Kidney glomerular epithelial cell (primary cell): ENCODE results near the gene TRAPPC6A.
"Not testable (repeated sequence)": the region's sequence is repeated elsewhere in the genome, so short reads cannot be mapped to it uniquely, and the experiment has no call there.

ENCODE experiments used
- DNase-seq: peaks from one replicate; lab custom pipeline; 2025; lab: John Stamatoyannopoulos, UW

The TRAPPC6A gene

DNA sequence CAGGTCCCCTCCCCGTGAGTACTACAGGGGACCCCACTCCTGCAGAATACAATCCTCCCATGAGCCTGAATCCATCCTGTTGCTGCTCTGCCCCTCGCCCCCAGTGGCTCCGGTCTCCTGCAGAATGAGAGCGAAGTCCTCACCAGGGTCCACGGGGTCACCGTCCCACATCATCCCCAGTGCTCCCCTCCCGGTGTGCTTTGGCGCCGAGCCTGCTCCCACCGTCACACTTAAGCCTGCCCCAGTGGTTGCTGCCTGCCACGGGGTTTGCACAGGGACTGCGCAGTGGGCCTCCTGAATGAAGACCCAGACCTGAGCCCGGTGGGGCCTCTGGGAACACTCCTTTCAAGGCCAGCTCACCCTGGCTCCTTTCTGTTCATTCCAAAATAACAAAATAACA is 47.8 kb downstream of the TRAPPC6A start:
- no peak for DNase-seq

DNA sequence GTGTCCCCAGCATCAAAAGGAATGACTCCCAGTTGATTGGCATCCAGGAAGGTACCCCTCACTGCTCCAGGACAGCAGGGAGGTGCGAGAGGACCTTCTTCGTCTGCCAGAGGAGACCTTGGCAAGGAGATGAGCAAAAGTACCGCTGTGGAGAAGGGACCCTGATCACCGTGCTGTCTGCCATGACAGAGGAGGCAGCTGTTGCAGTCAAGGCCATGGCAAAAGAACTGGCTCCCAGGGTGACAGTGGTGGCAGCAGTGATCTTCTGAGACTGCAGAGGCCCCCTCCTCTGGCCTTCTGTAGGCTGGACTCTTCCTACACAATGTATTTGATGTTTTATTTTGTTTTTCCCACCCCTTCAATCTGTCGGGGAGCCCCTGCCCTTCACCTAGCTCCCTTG is 49.2 kb downstream of the TRAPPC6A start:
- no peak for DNase-seq

DNA sequence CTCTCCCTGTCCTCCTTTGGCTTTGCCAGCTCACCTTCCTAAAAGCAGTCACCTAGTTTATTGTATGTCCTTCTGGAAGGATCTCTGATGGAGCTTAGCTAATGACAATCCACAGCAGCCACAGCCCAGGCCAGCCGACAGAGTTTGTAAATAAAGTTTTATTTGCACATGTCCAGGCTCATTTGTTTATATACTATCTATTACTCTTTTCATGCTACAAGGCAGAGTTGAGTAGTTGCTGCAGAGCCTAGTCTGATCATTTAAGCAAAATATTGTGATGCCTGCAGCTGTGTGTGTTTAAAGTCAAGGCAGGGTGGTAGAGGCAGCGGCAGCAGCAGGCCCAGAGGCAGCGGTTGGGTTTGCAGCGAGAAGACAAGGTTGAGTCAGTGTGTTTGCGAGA is 49.9 kb downstream of the TRAPPC6A start:
- no peak for DNase-seq

DNA sequence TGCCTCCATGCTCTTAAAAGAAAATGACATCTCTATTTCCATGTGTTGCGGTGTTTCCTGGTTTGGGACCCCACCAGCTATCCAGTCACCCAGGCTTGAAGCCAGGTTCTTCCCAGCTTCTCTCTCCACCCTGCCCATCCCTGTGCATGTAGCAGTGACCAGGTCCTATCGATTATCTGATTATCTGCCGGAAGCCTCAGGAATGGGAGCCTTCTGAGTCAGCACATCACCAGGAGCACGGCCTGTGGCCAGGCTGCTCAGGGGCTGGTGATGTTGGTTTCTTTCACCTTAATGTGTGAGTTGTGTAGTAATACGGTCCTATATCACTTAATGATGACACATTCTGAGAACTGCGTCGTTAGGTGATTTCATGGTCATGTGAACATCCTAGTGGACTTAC is 51.4 kb downstream of the TRAPPC6A start:
- no peak for DNase-seq

DNA sequence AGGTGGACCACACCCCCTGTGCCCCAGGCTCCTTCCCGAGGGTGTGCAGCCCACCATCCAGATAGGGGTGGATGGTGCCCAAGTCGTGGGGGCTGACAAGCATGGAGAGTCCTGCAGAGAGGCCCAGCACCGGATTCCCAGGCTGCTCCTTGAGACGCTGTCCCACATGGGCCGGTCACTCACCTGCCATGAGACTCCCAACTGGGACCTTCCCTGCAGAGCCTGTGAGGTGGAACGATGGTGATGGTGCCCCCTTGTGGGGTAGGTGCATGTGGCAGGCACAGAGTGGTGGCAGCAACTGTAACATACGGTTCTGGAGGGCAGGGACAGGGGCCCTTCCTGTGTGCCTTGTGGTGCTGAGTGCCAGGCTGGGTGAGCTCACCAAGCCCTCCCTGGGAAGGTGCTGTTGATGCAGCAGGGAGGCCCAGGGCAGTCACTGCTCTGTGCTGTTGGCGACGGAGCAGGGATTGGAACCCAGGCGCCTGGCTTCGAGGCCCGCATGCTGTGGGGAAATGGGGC is 52.0 kb downstream of the TRAPPC6A start:
- peak; percentile 39 for DNase-seq

DNA sequence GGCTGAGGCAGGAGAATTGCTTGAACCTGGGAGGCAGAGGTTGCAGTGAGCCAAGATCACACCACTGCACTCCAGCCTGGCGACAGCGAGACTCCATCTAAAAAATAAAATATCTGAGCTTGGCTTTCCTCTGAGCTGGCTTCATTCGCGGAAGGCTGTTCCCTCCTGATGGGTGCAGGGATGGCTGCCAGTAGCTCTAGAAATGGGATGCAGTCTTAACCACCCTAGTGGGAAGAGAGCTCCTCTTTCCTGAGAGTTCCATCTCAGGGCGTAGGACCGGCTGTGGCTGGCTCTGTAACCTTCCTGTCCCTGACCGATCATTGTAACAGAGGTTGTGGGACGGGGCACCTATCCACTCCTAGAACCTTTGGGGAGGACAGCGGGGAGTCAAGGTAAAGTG is 52.7 kb downstream of the TRAPPC6A start:
- no peak for DNase-seq

DNA sequence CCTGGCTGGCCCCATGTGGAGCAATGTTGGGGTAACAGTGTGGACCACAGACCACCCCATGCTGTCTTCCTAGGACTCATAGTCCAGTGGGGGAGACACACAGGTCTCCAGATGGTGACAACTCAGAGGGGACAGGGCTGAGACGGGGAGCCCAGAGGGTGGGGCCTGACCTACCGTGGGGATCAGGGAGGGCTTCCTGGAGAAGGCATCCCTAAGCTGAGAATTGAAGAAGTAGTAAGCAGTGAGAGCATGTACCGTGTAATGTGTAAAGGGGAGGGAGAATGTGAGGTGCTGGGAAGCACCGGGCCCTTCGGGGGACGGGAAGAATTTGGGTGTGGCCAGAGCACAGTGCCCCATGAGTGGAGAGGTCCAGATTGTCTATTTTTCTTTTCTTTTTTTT is 54.0 kb downstream of the TRAPPC6A start:
- no peak for DNase-seq

DNA sequence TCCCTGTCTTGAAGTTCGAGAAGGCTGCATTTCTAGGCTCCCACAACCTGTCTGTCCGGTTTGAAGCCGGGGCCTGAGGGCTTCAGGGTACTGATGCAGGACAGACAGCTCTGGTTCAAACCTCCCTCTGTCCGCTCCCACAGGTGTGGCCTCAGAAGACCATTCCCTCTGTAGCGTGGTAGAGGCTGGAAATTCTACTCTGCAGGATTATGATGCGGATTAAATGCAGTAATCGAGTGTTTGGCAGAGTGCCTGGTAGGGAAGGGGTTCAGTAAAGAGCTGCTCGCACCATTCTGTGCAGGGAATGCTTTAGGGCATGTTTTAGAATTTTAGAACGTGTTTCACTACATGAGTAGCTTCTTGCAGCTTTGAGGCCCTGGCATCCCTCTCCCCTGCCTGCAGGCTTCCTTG is 54.6 kb downstream of the TRAPPC6A start:
- no peak for DNase-seq

DNA sequence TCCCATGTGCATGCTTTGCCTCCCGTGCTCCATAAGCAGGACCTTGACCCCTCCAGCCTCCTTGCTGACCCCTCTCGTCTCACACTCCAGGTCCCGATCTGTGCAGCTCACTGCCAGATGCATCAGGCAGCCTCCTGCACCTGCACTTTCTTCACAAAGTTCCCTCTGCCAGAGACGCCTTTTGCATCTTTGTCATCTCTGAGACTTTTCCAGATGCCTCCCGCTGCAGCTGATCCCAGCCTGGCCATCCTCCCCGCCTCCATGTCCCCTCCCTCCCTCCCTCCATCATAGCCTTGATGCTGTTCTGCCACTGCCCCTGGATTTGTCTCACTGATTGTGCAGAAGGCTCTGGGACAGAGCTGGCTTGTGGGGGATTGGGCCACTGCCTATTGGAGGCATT is 55.2 kb downstream of the TRAPPC6A start:
- no peak for DNase-seq

DNA sequence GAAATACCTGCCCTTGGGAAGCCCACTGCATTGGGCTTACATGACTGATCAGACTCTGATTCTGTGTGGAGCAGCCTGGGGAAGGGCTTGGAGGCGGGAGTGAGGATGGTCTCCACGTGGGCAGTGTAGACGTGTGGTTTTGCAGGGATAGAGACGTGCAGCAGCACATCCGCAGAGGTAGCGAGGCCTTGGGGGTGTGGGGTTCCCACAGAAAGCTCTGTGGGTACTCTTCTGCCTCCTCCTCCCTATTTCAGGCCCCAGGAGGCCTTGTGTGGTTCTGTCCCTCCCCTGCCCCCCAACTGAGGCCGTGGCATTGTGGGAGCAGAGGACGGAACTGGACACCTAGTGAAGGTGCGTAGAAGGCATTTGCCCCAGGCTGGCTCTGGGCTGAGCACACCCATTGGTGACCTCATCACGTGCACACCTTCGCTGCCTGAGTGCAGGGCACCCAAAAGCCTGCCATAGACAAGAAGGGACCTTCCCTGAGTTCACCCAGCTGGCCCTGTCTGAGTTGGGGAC is 56.2 kb downstream of the TRAPPC6A start:
- no peak for DNase-seq

DNA sequence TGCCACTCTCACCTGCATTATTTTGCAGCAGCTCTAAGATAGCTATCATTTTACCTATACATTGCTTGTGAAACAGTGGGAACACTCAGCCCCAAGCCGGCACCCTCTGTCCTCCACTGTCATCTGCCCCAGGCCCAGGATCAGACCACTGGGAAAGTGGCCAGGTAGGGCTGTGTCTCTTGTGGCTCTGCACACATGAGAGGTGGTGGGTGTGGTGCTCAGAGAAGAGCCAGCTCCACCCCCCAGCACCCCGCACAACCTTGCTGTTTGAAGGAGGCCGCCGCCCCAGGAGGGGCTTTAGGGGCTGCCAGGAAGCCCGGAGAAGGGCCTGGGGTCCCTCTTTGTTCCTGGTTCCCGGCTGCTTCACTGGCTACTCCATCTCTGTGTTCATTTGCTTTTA is 58.5 kb downstream of the TRAPPC6A start:
- DNase-seq: no peak

DNA sequence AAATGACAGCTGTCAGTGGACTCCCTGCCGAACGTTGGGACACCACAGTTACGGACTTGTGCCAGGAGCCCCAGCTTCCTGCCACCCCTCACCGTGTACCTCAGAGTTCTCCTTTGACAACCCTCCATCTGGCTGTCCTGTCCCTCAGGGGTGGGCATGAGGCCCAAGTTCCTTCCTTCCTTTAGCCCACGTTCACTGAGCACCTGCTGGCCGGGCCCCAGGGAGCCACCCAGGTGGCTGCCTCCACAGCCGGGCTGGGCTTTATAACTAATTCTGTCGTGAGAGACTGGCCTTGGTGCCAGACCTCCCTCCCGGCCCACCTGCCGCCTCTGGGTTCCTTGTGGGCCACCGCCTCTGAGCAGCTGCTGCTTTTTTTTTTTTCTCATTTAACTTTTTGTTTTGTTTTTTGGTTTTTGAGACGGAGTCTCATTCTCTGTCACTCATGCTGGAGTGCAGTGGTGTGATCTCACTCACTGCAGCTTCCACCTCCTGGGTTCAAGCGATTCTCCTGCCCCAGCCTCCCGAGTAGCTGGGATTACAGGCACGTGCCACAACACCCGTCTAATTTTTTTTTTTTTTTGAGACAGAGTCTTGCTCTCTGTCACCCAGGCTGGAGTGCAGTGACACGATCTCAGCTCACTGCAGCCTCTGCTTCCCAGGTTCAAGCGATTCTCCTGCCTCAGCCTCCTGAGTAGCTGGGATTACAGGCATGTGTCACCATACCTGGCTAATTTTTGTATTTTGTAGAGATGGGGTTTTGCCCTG is 59.3 kb downstream of the TRAPPC6A start:
- DNase-seq: not testable (repeated sequence)

DNA sequence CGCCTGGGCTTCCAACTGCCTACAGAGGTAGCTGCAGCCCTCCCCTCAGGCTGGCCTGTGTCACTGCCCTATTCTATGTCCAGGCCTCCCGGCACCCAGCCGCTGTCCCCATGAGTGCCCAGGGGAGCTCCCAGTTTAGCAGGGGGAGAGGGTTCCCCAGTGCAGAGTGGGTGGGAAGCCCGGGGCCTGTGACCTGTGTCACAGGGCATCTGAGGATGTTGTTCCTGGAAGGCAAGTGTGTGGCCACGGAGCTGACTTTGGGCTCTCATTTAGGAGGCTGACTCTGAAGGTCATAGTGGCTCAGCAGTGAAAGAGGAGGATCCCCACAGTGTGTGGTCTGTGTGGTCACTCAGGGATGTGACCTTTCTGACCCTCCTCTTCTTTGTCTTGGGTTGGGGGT is 59.9 kb downstream of the TRAPPC6A start:
- no peak for DNase-seq

DNA sequence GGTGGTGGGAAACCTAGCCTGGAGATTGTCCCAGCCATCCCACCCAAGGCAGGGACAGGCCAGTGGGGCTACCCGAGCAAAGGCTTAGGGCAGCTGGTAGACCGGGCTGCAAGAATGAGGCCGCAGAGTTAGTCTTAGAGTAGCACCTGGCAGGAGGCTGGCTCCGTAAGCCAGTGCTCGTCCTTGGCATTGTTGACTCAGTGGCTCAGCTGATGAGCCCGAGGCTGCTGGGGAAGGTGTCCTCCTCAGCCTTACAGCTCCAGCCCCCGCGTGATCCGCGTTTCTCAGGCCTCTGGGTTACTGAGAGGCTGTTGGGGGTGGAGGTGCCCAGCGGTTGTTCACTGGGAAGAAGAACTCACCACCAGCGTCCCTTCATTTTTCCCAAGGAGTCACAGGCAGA is 60.4 kb downstream of the TRAPPC6A start:
- no peak for DNase-seq

DNA sequence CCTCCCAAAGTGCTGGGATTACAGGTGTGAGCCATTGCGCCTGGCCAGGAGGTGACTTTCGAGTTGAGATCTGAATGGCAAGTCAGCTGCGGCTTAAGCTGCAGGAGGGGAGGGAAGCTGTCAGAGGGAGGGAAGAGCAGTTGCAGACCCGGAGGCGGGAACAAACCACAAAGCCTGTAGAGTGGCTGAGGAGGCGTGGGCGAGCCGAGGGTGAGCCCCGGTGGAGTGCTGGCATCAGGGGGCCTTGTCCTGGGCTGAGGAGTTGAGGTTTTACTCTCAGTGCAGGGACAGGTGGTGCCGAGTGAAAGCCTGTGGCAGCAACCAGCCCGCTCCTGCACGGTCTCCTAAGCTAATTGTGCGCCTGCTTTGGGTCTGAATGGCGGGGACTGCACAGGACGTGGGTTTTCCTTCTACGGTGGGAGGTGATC is 60.9 kb downstream of the TRAPPC6A start:
- no peak for DNase-seq

DNA sequence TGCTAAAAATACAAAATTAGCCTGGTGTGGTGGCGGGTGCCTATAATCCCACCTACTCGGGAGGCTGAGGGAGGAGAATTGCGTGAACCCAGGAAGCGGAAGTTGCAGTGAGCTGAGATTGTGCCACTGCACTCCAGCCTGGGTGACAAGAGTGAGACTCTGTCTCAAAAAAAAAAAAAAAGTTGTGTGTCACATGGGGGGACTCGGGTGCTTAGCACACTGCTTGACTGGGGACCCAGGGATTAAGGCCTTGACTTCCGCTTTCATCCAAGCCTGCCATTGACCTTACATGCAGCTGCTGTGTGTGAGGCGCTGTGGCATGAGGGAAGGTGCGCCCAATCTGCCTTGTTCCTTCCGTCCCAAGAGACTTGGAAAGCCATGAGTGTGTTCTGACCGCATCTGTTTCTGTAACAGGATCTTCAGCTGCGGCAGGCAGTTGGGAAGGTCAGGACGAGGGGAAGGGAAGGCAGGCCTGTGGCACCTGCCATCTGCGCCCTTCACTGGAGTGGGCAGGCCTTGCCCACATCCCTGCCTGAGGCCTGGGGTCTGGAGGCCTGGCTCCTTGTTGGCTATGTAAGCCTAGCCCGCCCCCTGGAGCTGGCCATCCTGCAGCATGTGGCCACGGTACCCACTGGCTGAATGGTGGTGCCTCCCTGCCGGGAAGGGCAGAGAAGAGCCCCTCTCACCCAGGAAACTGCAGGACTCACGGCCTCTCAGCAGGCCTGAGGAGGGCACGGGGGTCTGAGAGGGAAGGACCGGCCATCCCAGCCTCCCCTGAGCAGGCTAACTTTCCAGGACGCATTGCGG is 62.0 kb downstream of the TRAPPC6A start:
- DNase-seq: no peak

DNA sequence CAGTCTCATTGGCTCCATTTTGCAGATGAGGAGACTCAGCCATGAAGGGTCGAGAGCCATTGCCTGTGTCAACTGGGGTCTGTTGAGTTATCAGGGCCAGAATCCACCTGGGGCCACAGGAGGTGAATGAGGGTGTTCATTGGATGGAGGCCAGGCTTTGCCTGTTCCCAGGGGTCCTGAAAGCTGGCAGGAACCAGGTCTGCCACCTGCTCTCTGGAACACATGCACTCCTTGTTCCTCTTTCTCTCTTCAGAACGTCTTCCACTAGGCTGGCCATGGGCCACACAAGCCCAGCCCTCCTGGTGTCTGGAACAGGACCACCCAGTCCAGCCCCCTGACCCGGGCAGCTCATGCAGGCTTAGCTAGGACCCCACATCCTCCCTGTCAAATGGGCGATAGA is 63.9 kb downstream of the TRAPPC6A start:
- no peak for DNase-seq

DNA sequence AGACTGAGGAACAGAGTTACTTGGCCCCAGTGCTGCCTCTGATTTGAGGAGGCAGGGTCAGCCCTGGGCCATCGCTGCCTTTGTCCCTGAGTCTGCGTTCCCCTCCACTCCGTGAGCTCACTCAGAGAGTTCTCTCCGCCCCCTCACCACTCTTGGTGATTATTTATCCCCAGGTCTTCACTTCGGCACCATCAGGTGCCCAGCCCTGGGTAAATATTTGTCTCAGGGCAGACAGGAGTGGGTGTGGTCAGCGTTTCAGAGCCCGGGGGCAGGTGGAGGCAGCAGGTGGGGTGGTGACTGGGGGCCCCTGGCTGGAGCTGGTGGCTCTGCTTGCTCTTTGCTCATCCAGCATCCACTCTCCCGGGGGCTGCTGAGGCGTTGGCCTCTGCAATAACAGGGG is 64.4 kb downstream of the TRAPPC6A start:
- no peak for DNase-seq
